Sigmoid colon (tissue), 7 donors: ENCODE results near the gene PRKCQ. TPM values are rescaled to one million over a fixed set of nuclear protein-coding genes. Genes with fewer than 3 reads are reported as not detected.

ENCODE experiments used
- DNase-seq: peaks from one replicate; pipeline ENCODE4 v3.0.0-alpha.2; 2019
- H3K27ac ChIP-seq, 4 donors: fragments of 200-600 bp; sonication (generic); one replicate each; pipeline ENCODE4 v1.5.1; 2016 to 2019; ENCODE audit warnings: mild to moderate bottlenecking in 1 of 4
- H3K27me3 ChIP-seq, 3 donors: fragments of 200-600 bp; sonication (generic); one replicate each; pipeline ENCODE4 v1.5.1; 2019; ENCODE audit warnings: mild to moderate bottlenecking in 1 of 3
- H3K36me3 ChIP-seq, 4 donors: fragments of 200-600 bp; sonication (generic); one replicate each; pipeline ENCODE4 v1.5.1; 2016 to 2019
- H3K4me1 ChIP-seq, 4 donors: fragments of 200-600 bp; sonication (generic); one replicate each; pipeline ENCODE4 v1.5.1; 2017 to 2019
- H3K4me3 ChIP-seq, 4 donors: fragments of 200-600 bp; sonication (generic); one replicate each; pipeline ENCODE4 v1.5.1; 2017 to 2019; ENCODE audit warnings: mild to moderate bottlenecking in 2 of 4, moderate library complexity in 1 of 4
- H3K9me3 ChIP-seq, 4 donors: fragments of 200-600 bp in 3 of 4; sonication (generic) in 3 of 4; one replicate each; pipeline versions ENCODE4 v1.5.1 to v1.6.1; 2013 to 2019
- CTCF ChIP-seq, 4 experiments: fragments of 450-650 bp in 3 of 4; fragments of 200-600 bp in 1 of 4; IDR thresholded peaks; one replicate each; pipeline ENCODE4 v1.5.1; 2016 to 2019; ENCODE audit warnings: antibody characterized with exemption in 4 of 4, mild to moderate bottlenecking in 3 of 4, moderate library complexity in 2 of 4
- EP300 ChIP-seq, 4 donors: sonication (generic); formaldehyde crosslinking; IDR thresholded peaks; one replicate each; pipeline ENCODE4 v1.6.1; 2017; ENCODE audit warnings: antibody characterized with exemption in 4 of 4
- POLR2A ChIP-seq, 2 donors: fragments of 450-650 bp; IDR thresholded peaks; one replicate each; pipeline ENCODE4 v1.6.1; 2016; ENCODE audit warnings: antibody characterized with exemption in 2 of 2, mild to moderate bottlenecking in 2 of 2, moderate library complexity in 2 of 2
- POLR2AphosphoS5 ChIP-seq, 4 donors: sonication (generic); formaldehyde crosslinking; IDR thresholded peaks; one replicate each; pipeline ENCODE4 v1.6.1; 2017; ENCODE audit warnings: antibody characterized with exemption in 4 of 4
- WGBS, 2 donors: extraction: QIAGEN DNeasy Blood & Tissue Kit; methylation state at CpG; one replicate each; pipeline ENCODE4 v1.1.7; 2013; 5-methylcytosine and 5-hydroxymethylcytosine counted together
- intact Hi-C: fragments of 100-400 bp; cut with DNase I; formaldehyde crosslinking; loops from one replicate; pipeline ENCODE4 v1.15.1; 2023
- polyA plus RNA-seq, 3 donors: library from polyadenylated mRNA; stranded (reverse); fragments of 200-250 nt; gene quantifications; one replicate each; pipeline ENCODE4 v1.2.3, GENCODE V29; 2013
- total RNA-seq, 4 donors: library from RNA; depleted of rRNA; stranded (reverse); fragments of >200 nt; gene quantifications; one replicate each; pipeline ENCODE4 v1.1.0, GENCODE V29; 2016
- donor health status: healthy with polysubstance abuse.
- donor health status: Bipolar disorder and iron deficiency.
- donor health status: healthy.

PRKCQ gene
- total and polyA plus RNA-seq, 7 donors, result 0.23 to 3.0 (median 0.81) TPM

GRCh38 chr10:6600224-6600987, 20.3 kb upstream of the PRKCQ start:
- no peak for TF ChIP-seq POLR2A (IDR thresholded peaks at IDR 0.05)
- TF ChIP-seq CTCF (IDR thresholded peaks at IDR 0.05), result no peak
- TF ChIP-seq POLR2AphosphoS5 (IDR thresholded peaks at IDR 0.05), result no peak
- no peak for TF ChIP-seq EP300 (IDR thresholded peaks at IDR 0.05)
- no peak overlapping the region for H3K27ac ChIP-seq
- 61 to 86% methylated on average over 7 of the region's 7 CpGs for WGBS, 2 donors
- H3K4me1 ChIP-seq, result no peaks in the 10 kb centered on the region
- intact Hi-C loops, result no loop called here
- no peaks in the 10 kb centered on the region for H3K9me3 ChIP-seq
- H3K27me3 ChIP-seq, result no peaks in the 10 kb centered on the region
- no peaks in the 10 kb centered on the region for H3K36me3 ChIP-seq
- H3K4me3 ChIP-seq, result no peak overlapping the region
- DNase-seq, result no peak

- no peak for DNase-seq
- 96 to 97% methylated on average over 1 of the region's 1 CpG for WGBS, 2 donors
- intact Hi-C loops, result no loop called here
- no peak overlapping the region for H3K4me3 ChIP-seq
- no peaks in the 10 kb centered on the region for H3K27me3 ChIP-seq
- H3K9me3 ChIP-seq, result no peaks in the 10 kb centered on the region
- TF ChIP-seq CTCF (IDR thresholded peaks at IDR 0.05) (no peak), POLR2AphosphoS5 (IDR thresholded peaks at IDR 0.05) (no peak), EP300 (IDR thresholded peaks at IDR 0.05) (no peak), POLR2A (IDR thresholded peaks at IDR 0.05) (no peak)
- no peaks in the 10 kb centered on the region for H3K4me1 ChIP-seq
- no peak overlapping the region for H3K27ac ChIP-seq
- H3K36me3 ChIP-seq, result no peaks in the 10 kb centered on the region
Observed at GRCh38 chr10:6598679-6599078, 18.6 kb upstream of the PRKCQ start.

GRCh38 chr10:6597478-6597877, 17.4 kb upstream of the PRKCQ start:
- no peaks in the 10 kb centered on the region for H3K27me3 ChIP-seq
- TF ChIP-seq CTCF (IDR thresholded peaks at IDR 0.05) (no peak), POLR2AphosphoS5 (IDR thresholded peaks at IDR 0.05) (no peak), POLR2A (IDR thresholded peaks at IDR 0.05) (no peak), EP300 (IDR thresholded peaks at IDR 0.05) (no peak)
- no peak overlapping the region for H3K27ac ChIP-seq
- no peak for DNase-seq
- H3K4me1 ChIP-seq, result no peaks in the 10 kb centered on the region
- intact Hi-C loops, result no loop called here
- no peaks in the 10 kb centered on the region for H3K9me3 ChIP-seq
- 76 to 80% methylated on average over 5 of the region's 5 CpGs for WGBS, 2 donors
- H3K36me3 ChIP-seq, result no peaks in the 10 kb centered on the region
- no peak overlapping the region for H3K4me3 ChIP-seq

- no peaks in the 10 kb centered on the region for H3K27me3 ChIP-seq
- H3K4me1 ChIP-seq, result no peaks in the 10 kb centered on the region
- intact Hi-C loops, result no loop called here
- no peaks in the 10 kb centered on the region for H3K36me3 ChIP-seq
- H3K9me3 ChIP-seq, result no peaks in the 10 kb centered on the region
- no peak for TF ChIP-seq CTCF (IDR thresholded peaks at IDR 0.05)
- TF ChIP-seq POLR2AphosphoS5 (IDR thresholded peaks at IDR 0.05), result no peak
- no peak for TF ChIP-seq EP300 (IDR thresholded peaks at IDR 0.05)
- TF ChIP-seq POLR2A (IDR thresholded peaks at IDR 0.05), result no peak
- no peak for DNase-seq
- H3K4me3 ChIP-seq, result no peak overlapping the region
- 82 to 91% methylated on average over 4 of the region's 4 CpGs for WGBS, 2 donors
- no peak overlapping the region for H3K27ac ChIP-seq
Observed at GRCh38 chr10:6595499-6595898, 15.4 kb upstream of the PRKCQ start.

- H3K9me3 ChIP-seq, result no peaks in the 10 kb centered on the region
- TF ChIP-seq POLR2A (IDR thresholded peaks at IDR 0.05), result no peak
- TF ChIP-seq POLR2AphosphoS5 (IDR thresholded peaks at IDR 0.05), result no peak
- no peak for TF ChIP-seq EP300 (IDR thresholded peaks at IDR 0.05)
- no peak for TF ChIP-seq CTCF (IDR thresholded peaks at IDR 0.05)
- intact Hi-C loops, result no loop called here
- no peak for DNase-seq
- H3K36me3 ChIP-seq, result no peaks in the 10 kb centered on the region
- no peak overlapping the region for H3K27ac ChIP-seq
- 77 to 95% methylated on average over 7 of the region's 7 CpGs for WGBS, 2 donors
- H3K27me3 ChIP-seq, result no peaks in the 10 kb centered on the region
- no peaks in the 10 kb centered on the region for H3K4me1 ChIP-seq
- H3K4me3 ChIP-seq, result no peak overlapping the region
Observed at GRCh38 chr10:6593241-6593671, 13.2 kb upstream of the PRKCQ start.
